Ovary (tissue), 3 donors: ENCODE data around the gene PMPCA.

ENCODE experiments used
- EP300 ChIP-seq: sonication (generic); formaldehyde crosslinking; IDR thresholded peaks from one replicate; pipeline ENCODE4 v1.6.1; 2017; ENCODE audit warnings: antibody characterized with exemption
- TF ChIP-seq, protein P1 (sequence below), 3 donors: fragments of 450-650 bp in 2 of 3; fragments of 200-600 bp in 1 of 3; IDR thresholded peaks; one replicate each; pipeline versions ENCODE4 v1.5.1 to v1.8.0; 2016 to 2022; ENCODE audit warnings: antibody characterized with exemption in 3 of 3, mild to moderate bottlenecking in 1 of 3
- donor health status: DM: no; HTN: no; CAD: no.

DNA sequence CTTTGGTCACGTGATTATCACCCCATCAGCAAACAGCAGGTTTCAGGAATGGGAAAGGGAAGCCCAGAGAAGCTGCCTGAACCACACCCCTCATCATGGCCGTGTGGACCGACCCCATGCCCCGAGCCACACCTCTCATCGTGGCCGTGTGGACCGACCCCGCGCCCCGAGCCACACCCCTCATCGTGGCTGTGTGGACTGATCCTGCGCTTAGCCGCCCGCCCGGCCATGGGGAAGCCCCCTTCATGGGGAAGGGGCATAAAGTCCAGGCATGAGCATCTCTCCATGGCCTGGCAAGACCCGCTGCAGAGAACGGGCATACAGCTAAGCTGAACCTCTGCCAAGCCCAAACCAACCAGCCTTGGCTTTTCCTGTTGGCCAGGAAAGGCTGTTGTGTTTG lies 16.9 kb upstream of the PMPCA start:
- TF ChIP-seq EP300: no peak
- TF ChIP-seq, protein P1, sequence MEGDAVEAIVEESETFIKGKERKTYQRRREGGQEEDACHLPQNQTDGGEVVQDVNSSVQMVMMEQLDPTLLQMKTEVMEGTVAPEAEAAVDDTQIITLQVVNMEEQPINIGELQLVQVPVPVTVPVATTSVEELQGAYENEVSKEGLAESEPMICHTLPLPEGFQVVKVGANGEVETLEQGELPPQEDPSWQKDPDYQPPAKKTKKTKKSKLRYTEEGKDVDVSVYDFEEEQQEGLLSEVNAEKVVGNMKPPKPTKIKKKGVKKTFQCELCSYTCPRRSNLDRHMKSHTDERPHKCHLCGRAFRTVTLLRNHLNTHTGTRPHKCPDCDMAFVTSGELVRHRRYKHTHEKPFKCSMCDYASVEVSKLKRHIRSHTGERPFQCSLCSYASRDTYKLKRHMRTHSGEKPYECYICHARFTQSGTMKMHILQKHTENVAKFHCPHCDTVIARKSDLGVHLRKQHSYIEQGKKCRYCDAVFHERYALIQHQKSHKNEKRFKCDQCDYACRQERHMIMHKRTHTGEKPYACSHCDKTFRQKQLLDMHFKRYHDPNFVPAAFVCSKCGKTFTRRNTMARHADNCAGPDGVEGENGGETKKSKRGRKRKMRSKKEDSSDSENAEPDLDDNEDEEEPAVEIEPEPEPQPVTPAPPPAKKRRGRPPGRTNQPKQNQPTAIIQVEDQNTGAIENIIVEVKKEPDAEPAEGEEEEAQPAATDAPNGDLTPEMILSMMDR (IDR thresholded peaks at IDR 0.05): no peak
